Measurements from ENCODE around the gene SSTR5.

SSTR5 gene

DNA sequence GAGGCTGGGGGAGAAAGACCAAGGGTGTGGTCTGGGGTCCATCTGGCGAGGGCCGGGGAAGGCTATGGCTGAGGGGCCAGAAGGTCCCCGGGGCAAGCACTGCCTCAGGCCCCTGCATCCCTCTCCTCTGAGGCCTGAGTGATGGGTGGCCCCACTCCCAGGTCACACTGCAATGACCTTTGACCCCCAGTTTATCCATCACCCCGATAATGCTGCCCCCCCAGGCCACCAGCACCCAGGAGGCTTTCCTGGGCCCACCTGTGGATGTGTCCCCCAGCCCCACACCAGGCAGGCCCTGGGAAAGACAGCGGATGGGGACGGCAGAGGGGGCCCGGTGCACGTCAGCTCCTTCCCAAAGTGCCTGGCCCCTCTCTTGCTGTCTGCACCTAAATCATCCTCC is 57.8 kb downstream of the SSTR5 start:
- no peaks in the 10 kb centered on the region for H3K36me3 ChIP-seq (ENCODE audit: insufficient read depth, low read length)
- no peak overlapping the region for H3K27ac ChIP-seq

More for the DNA sequence above, 57.8 kb downstream of the SSTR5 start:
- no peak for TF ChIP-seq EZH2 (IDR thresholded peaks at IDR 0.05)
- no peak for TF ChIP-seq FOXP2 (optimal IDR thresholded peaks at IDR 0.05; ENCODE audit: control extremely low read depth, extremely low read length, insufficient read depth)
- no peak for TF ChIP-seq POLR2AphosphoS5 (IDR thresholded peaks at IDR 0.05; ENCODE audit: borderline replicate concordance, low read depth, low read length)
- DNase-seq (ENCODE audit: low read depth, low spot score): no peak
- H3K9me3 ChIP-seq (ENCODE audit: low read depth, low read length): no peaks in the 10 kb centered on the region
- H3K9ac ChIP-seq (ENCODE audit: insufficient read length): no peak overlapping the region
- H3K4me3 ChIP-seq: no peak overlapping the region

Data from SK-N-MC (cell line).